K562 (cell line): Measurements from ENCODE around the gene CHODL. TPM values are rescaled to one million over a fixed set of nuclear protein-coding genes. Genes with fewer than 3 reads are reported as not detected.

Source experiments
- ATAC-seq: fragments of 200-7000 bp; cut with Tn5 transposase; 3 replicates; pipeline ENCODE4 v1.9.1; 2020; ENCODE audit warnings: moderate library complexity
- BruUV-seq: library from RNA; stranded (reverse); fragments of 400-500 nt; replicated peaks from 2 replicates; lab custom pipeline; 2021; lab: Mats Ljungman, UMichigan
- CTCF ChIA-PET: fragments of 300-600 bp; formaldehyde crosslinking; extraction: SDS; loops from one replicate; lab custom pipeline; 2021; ENCODE audit warnings: low intra/inter-chr PET ratio; lab: Yijun Ruan, JAX
- POLR2A ChIA-PET: fragments of 300-600, 350-650 bp; sonication (Branson Sonifier 250); formaldehyde crosslinking; extraction: SDS; loops from one replicate; lab custom pipeline; 2021; ENCODE audit warnings: antibody characterized with exemption, inconsistent platforms; lab: Yijun Ruan, JAX
- DNase-seq, 4 experiments: peaks; one replicate each; pipeline versions ENCODE4 v3.0.0 to v3.0.0-alpha.2; 2011 to 2018; ENCODE audit warnings: low spot score in 3 of 4, mixed read lengths in 3 of 4; ENCODE audit errors: extremely low read depth in 1 of 4
- FAIRE-seq: peaks from 2 replicates; lab custom pipeline; 2011; peaks lifted over from hg19 to GRCh38; lab: Jason Lieb, UNC
- H2AFZ ChIP-seq: 2 replicates; pipeline ENCODE4 v1.6.0; 2011; ENCODE audit warnings: low read depth, low read length, control low read depth, inconsistent platforms
- H3K27ac ChIP-seq: fragments of 200-600 bp; 3 replicates; pipeline ENCODE4 v1.8.0; 2011; ENCODE audit warnings: low read depth, mild to moderate bottlenecking, control low read depth, inconsistent platforms, low read length, moderate library complexity, mixed read lengths; ENCODE audit errors: extremely low read depth
- H3K27me3 ChIP-seq, 2 experiments: fragments of 300-600 bp in 1 of 2; 2 replicates in 1 of 2; 3 replicates in 1 of 2; pipeline versions ENCODE4 v1.6.0 to v1.8.0; 2011; ENCODE audit warnings: inconsistent platforms in 2 of 2, low read length in 2 of 2, mild to moderate bottlenecking in 1 of 2, mixed read lengths in 1 of 2, moderate library complexity in 1 of 2; ENCODE audit not compliant: control insufficient read depth in 2 of 2, insufficient read depth in 2 of 2
- H3K36me3 ChIP-seq: fragments of 300-600 bp; 3 replicates; pipeline ENCODE4 v1.8.0; 2011; ENCODE audit warnings: mild to moderate bottlenecking, low read length, inconsistent platforms; ENCODE audit not compliant: control insufficient read depth, insufficient read depth
- H3K4me1 ChIP-seq, 2 experiments: fragments of 200-600 bp in 1 of 2; replicated peaks in 1 of 2; 2 replicates in 1 of 2; 3 replicates in 1 of 2; pipeline versions ENCODE4 v1.5.1 to v1.8.0; 2011; ENCODE audit warnings: inconsistent platforms in 2 of 2, low read length in 2 of 2, mild to moderate bottlenecking in 1 of 2, mixed read lengths in 1 of 2, moderate library complexity in 1 of 2; ENCODE audit not compliant: control insufficient read depth in 2 of 2, insufficient read depth in 2 of 2
- H3K4me2 ChIP-seq: 2 replicates; pipeline ENCODE4 v1.6.1; 2011; ENCODE audit warnings: low read length, control low read depth, inconsistent platforms, mixed read lengths; ENCODE audit not compliant: insufficient read depth
- H3K4me3 ChIP-seq: fragments of 200-600 bp; sonication (generic), shearing (Covaris generic); 2 replicates; pipeline ENCODE4 v1.5.1; 2016; ENCODE audit warnings: control low read depth, inconsistent platforms
- H3K79me2 ChIP-seq: fragments of 200-600 bp; 3 replicates; pipeline ENCODE4 v1.8.0; 2011; ENCODE audit warnings: low read length, inconsistent platforms; ENCODE audit not compliant: control insufficient read depth, insufficient read depth
- H3K9ac ChIP-seq, 2 experiments: 2 replicates each; pipeline versions ENCODE4 v1.6.0 to v1.6.1; 2011; ENCODE audit warnings: low read depth in 2 of 2, low read length in 2 of 2, control low read depth in 1 of 2, inconsistent platforms in 1 of 2, mild to moderate bottlenecking in 1 of 2, mixed read lengths in 1 of 2; ENCODE audit not compliant: insufficient read depth in 1 of 2
- H3K9me1 ChIP-seq: one replicate; pipeline ENCODE4 v1.6.0; 2011; ENCODE audit warnings: inconsistent platforms, mild to moderate bottlenecking, low read length, moderate library complexity; ENCODE audit not compliant: control insufficient read depth, insufficient read depth
- H3K9me3 ChIP-seq: replicated peaks from 2 replicates; pipeline ENCODE4 v1.5.1; 2011; ENCODE audit warnings: low read depth, low read length, inconsistent platforms; ENCODE audit not compliant: control insufficient read depth, insufficient read depth
- H4K20me1 ChIP-seq: replicated peaks from 2 replicates; pipeline ENCODE4 v1.6.1; 2011; ENCODE audit warnings: low read length, inconsistent platforms, mixed read lengths; ENCODE audit not compliant: control insufficient read depth, insufficient read depth
- E4F1 ChIP-seq: fragments of 250-450 bp; sonication (Bioruptor Pico); IDR thresholded peaks from 2 replicates; pipeline ENCODE4 v1.5.0; 2021; ENCODE audit warnings: mild to moderate bottlenecking, borderline replicate concordance
- EP300 ChIP-seq: IDR thresholded peaks from 2 replicates; pipeline ENCODE4 v1.6.1; 2012; ENCODE audit warnings: low read length, improper control_type of control experiment
- L3MBTL2 ChIP-seq: fragments of 450-650 bp; IDR thresholded peaks from 2 replicates; pipeline ENCODE4 v1.6.1; 2016; ENCODE audit warnings: mild to moderate bottlenecking, moderate library complexity
- SFPQ ChIP-seq: fragments of 200-400 bp; formaldehyde crosslinking; IDR thresholded peaks from 2 replicates; pipeline ENCODE4 v1.6.1; 2017; ENCODE audit warnings: mild to moderate bottlenecking, low read depth, low read length, moderate library complexity
- ZZZ3 ChIP-seq: fragments of 450-650 bp; IDR thresholded peaks from 2 replicates; pipeline ENCODE4 v1.6.1; 2016; ENCODE audit warnings: antibody characterized with exemption, mild to moderate bottlenecking, moderate library complexity
- WGBS: fragments of 100-300 bp; shearing (Covaris generic); methylation state at CpG from one replicate; pipeline ENCODE4 v1.1.6; 2016; ENCODE audit warnings: low coverage, mixed read lengths; ENCODE audit not compliant: insufficient coverage; ENCODE audit errors: missing lambda C conversion rate; 5-methylcytosine and 5-hydroxymethylcytosine counted together
- in situ Hi-C: fragments of 300-500 bp; cut with MboI; formaldehyde crosslinking; loops from 4 replicates; pipeline ENCODE4 v1.15.0; 2018; ENCODE audit warnings: inconsistent platforms, mixed read lengths
- intact Hi-C: fragments of 100-400 bp; cut with micrococcal nuclease; formaldehyde crosslinking; loops from 2 replicates; pipeline ENCODE4 v1.14.2; 2022
- polyA plus RNA-seq, 8 experiments: library from polyadenylated mRNA; depleted of rRNA in 4 of 8; stranded (reverse) in 5 of 8; unstranded in 3 of 8; fragments of >200 nt; fragmentation: Nextera tagmentation in 2 of 8; fragmentation: Illumina TruSeq in 1 of 8; extraction: Ambion mirVana in 2 of 8; extraction: Trizol in 1 of 8; gene quantifications; 2 replicates each; pipeline versions ENCODE4 v1.2.1 to v1.2.3, GENCODE V29; 2011 to 2014; ENCODE audit warnings: inconsistent platforms in 1 of 8, missing spikeins in 1 of 8
- total RNA-seq, 7 experiments: library from RNA; depleted of rRNA in 6 of 7; stranded (reverse); fragments of >200 nt in 6 of 7; fragmentation: Illumina TruSeq in 2 of 7; extraction: Trizol in 2 of 7; gene quantifications; 2 replicates each; pipeline versions ENCODE4 v1.2.1 to v1.2.3, GENCODE V29; 2011 to 2021; ENCODE audit warnings: low replicate concordance in 1 of 7

The CHODL gene
- total and polyA plus RNA-seq, 9 of the 15 experiments (the other 6 are each of a cell fraction or from before 2014, with no cell fraction given), result not detected

- TF ChIP-seq SFPQ (no peak), E4F1 (no peak), ZZZ3 (no peak), EP300 (no peak)
These were observed 25.2 kb downstream of the CHODL start (continued) for GRCh38 chr21:18269856-18270255.

- H3K9me1 ChIP-seq, result no peaks in the 10 kb centered on the region
- no peaks in the 10 kb centered on the region for H3K27me3 ChIP-seq
- in situ Hi-C loops (no loop called here), intact Hi-C loops (no loop called here)
- no peaks in the 10 kb centered on the region for H3K9me3 ChIP-seq
- ATAC-seq, result no peak
- CTCF ChIA-PET, result no interaction called here
- H3K4me1 ChIP-seq, result no peaks in the 10 kb centered on the region
- no peak overlapping the region for H3K4me3 ChIP-seq
- no peak for TF ChIP-seq L3MBTL2
- TF ChIP-seq, all 486 proteins: peak for 0
- H3K27ac ChIP-seq, result no peak overlapping the region
- no peaks in the 10 kb centered on the region for H4K20me1 ChIP-seq
- H3K36me3 ChIP-seq, result no peaks in the 10 kb centered on the region
- no peak overlapping the region for H3K9ac ChIP-seq
- DNase-seq (no peak), FAIRE-seq (no peak)
- BruUV-seq, result no TSS peak
- WGBS, result 2% methylated on average over 4 of the region's 4 CpGs
- H3K79me2 ChIP-seq, result no peaks in the 10 kb centered on the region
- H2AFZ ChIP-seq, result no peak overlapping the region
- POLR2A ChIA-PET, result no interaction called here
- no peak overlapping the region for H3K4me2 ChIP-seq
These were observed 28.8 kb downstream of the CHODL start for GRCh38 chr21:18273400-18273799.
